ENCODE measurements around the gene C1QL1.

DNA sequence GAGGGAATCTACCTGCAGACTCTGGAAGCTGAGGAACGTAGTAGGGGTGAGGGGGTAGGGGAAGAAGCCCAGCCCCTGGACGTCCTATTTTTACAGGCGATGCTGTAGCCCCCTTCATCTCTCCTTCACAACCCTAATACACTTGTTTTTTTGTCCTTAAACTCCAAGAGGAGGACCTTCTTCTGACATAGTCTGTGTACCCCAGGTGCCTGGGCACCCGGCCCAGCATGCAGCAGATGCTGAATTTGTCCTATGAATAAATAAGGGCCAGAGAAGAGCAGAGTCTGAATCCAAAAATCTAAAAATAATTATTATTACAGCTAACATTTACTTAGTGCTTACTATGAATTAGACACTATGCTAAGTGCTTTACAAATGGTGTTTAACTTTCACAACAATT is 25.6 kb downstream of the C1QL1 start:
- TF ChIP-seq CTCF (IDR thresholded peaks at IDR 0.05; ENCODE audit: low read depth, low read length, poor library complexity, severe bottlenecking), result no peak
- TF ChIP-seq EZH2phosphoT487 (IDR thresholded peaks at IDR 0.05; ENCODE audit: borderline replicate concordance, low read length), result no peak

All from DOHH2 (cell line).